HepG2 (cell line): ENCODE results near the gene EDC3. TPM values are rescaled to one million over a fixed set of nuclear protein-coding genes. Genes with fewer than 3 reads are reported as not detected.

Experiments
- ATAC-seq: fragments of 200-7000 bp; cut with Tn5 transposase; 3 replicates; pipeline ENCODE4 v1.9.1; 2020; ENCODE audit warnings: mild to moderate bottlenecking, moderate library complexity
- BruUV-seq: library from RNA; stranded (reverse); fragments of 400-500 nt; replicated peaks from 2 replicates; lab custom pipeline; 2021; lab: Mats Ljungman, UMichigan
- CTCF ChIA-PET: fragments of 300-600 bp; formaldehyde crosslinking; extraction: SDS; loops from one replicate; lab custom pipeline; 2021; ENCODE audit warnings: low total read pairs, inconsistent platforms, low intra/inter-chr PET ratio; lab: Yijun Ruan, JAX
- POLR2A ChIA-PET: fragments of 350-600 bp; sonication (Branson Sonifier 250); formaldehyde crosslinking; loops from one replicate; lab custom pipeline; 2020; ENCODE audit warnings: antibody characterized with exemption, inconsistent platforms; lab: Yijun Ruan, JAX
- DNase-seq: peaks from one replicate; pipeline ENCODE4 v3.0.0-alpha.2; 2015; ENCODE audit warnings: low spot score
- FAIRE-seq: peaks from 3 replicates; lab custom pipeline; 2011; peaks lifted over from hg19 to GRCh38; lab: Jason Lieb, UNC
- H2AFZ ChIP-seq: one replicate; pipeline ENCODE4 v1.6.1; 2011; ENCODE audit warnings: low read length, inconsistent platforms
- H3K27ac ChIP-seq: fragments of 300-600 bp; 3 replicates; pipeline ENCODE4 v1.8.0; 2011; ENCODE audit warnings: mixed run types, mild to moderate bottlenecking, mixed read lengths, low read length, inconsistent platforms; ENCODE audit not compliant: insufficient read depth; ENCODE audit errors: extremely low read length
- H3K27me3 ChIP-seq, 2 experiments: fragments of 200-600 bp in 1 of 2; 2 replicates in 1 of 2; 3 replicates in 1 of 2; pipeline versions ENCODE4 v1.6.0 to v1.8.0; 2011; ENCODE audit warnings: low read length in 2 of 2, mild to moderate bottlenecking in 2 of 2, moderate library complexity in 2 of 2, inconsistent platforms in 1 of 2; ENCODE audit not compliant: insufficient read depth in 2 of 2, control insufficient read depth in 1 of 2
- H3K36me3 ChIP-seq, 2 experiments: fragments of 200-600 bp in 1 of 2; replicated peaks in 1 of 2; 2 replicates in 1 of 2; 3 replicates in 1 of 2; pipeline versions ENCODE4 v1.5.1 to v1.8.0; 2011; ENCODE audit warnings: low read length in 2 of 2, inconsistent platforms in 1 of 2; ENCODE audit not compliant: insufficient read depth in 2 of 2, control insufficient read depth in 1 of 2
- H3K4me1 ChIP-seq: 2 replicates; pipeline ENCODE4 v1.5.1; 2012; ENCODE audit warnings: low read length, inconsistent platforms; ENCODE audit not compliant: insufficient read depth
- H3K4me2 ChIP-seq: 2 replicates; pipeline ENCODE4 v1.6.0; 2011; ENCODE audit warnings: low read depth, low read length, inconsistent platforms
- H3K4me3 ChIP-seq, 3 experiments: fragments of 200-600 bp in 1 of 3; sonication (generic), shearing (Covaris generic) in 1 of 3; replicated peaks in 1 of 3; 2 replicates each; pipeline ENCODE4 v1.5.1; 2011 to 2016; ENCODE audit warnings: low read length in 3 of 3, inconsistent platforms in 2 of 3, low read depth in 2 of 3, mild to moderate bottlenecking in 2 of 3, control low read depth in 1 of 3, mixed read lengths in 1 of 3; ENCODE audit not compliant: insufficient read depth in 1 of 3
- H3K79me2 ChIP-seq: one replicate; pipeline ENCODE4 v1.6.1; 2011; ENCODE audit warnings: low read length, inconsistent platforms; ENCODE audit not compliant: insufficient read depth
- H3K9ac ChIP-seq: 2 replicates; pipeline ENCODE4 v1.6.0; 2011; ENCODE audit warnings: mild to moderate bottlenecking, low read depth, low read length, inconsistent platforms; ENCODE audit not compliant: insufficient read depth
- H3K9me3 ChIP-seq: 2 replicates; pipeline ENCODE4 v1.5.1; 2012; ENCODE audit warnings: mild to moderate bottlenecking, low read length
- H4K20me1 ChIP-seq: 2 replicates; pipeline ENCODE4 v1.6.0; 2011; ENCODE audit warnings: inconsistent platforms, mild to moderate bottlenecking, low read length, moderate library complexity; ENCODE audit not compliant: insufficient read depth
- CEBPB ChIP-seq: IDR thresholded peaks from 2 replicates; pipeline ENCODE4 v1.6.1; 2011; ENCODE audit warnings: low read depth, low read length, improper control_type of control experiment, borderline replicate concordance
- HNF4G ChIP-seq, 2 experiments: sonication (generic) in 1 of 2; formaldehyde crosslinking in 1 of 2; IDR thresholded peaks; 2 replicates each; pipeline versions ENCODE4 v1.4.0 to v1.6.1; 2011 to 2020; ENCODE audit warnings: borderline replicate concordance in 2 of 2, low read depth in 2 of 2, mild to moderate bottlenecking in 2 of 2, low read length in 1 of 2, missing genetic modification reagents in 1 of 2, moderate library complexity in 1 of 2
- NFATC3 ChIP-seq: sonication (generic); formaldehyde crosslinking; IDR thresholded peaks from 2 replicates; pipeline ENCODE4 v1.5.1; 2020; ENCODE audit warnings: mild to moderate bottlenecking, missing genetic modification reagents
- SP5 ChIP-seq: IDR thresholded peaks from 2 replicates; pipeline ENCODE4 v1.6.1; 2016; ENCODE audit warnings: low read depth, borderline replicate concordance
- TBL1XR1 ChIP-seq: fragments of 150-350 bp; IDR thresholded peaks from 2 replicates; pipeline ENCODE4 v1.6.1; 2014; ENCODE audit warnings: borderline replicate concordance, low read length; ENCODE audit not compliant: partially characterized antibody
- TEAD2 ChIP-seq: sonication (generic); formaldehyde crosslinking; IDR thresholded peaks from 2 replicates; pipeline ENCODE4 v1.9.0; 2021; ENCODE audit warnings: missing genetic modification reagents
- ZNF317 ChIP-seq: sonication (generic); formaldehyde crosslinking; IDR thresholded peaks from 2 replicates; pipeline ENCODE4 v1.5.0; 2020; ENCODE audit warnings: mild to moderate bottlenecking, missing genetic modification reagents
- ZNF329 ChIP-seq: sonication (generic); formaldehyde crosslinking; IDR thresholded peaks from 2 replicates; pipeline ENCODE4 v1.9.0; 2021; ENCODE audit warnings: low read depth, mild to moderate bottlenecking, missing genetic modification reagents
- ZNF331 ChIP-seq: sonication (generic); formaldehyde crosslinking; IDR thresholded peaks from 2 replicates; pipeline ENCODE4 v1.4.0; 2020; ENCODE audit warnings: missing genetic modification reagents
- ZNF75D ChIP-seq: sonication (generic); formaldehyde crosslinking; IDR thresholded peaks from 2 replicates; pipeline ENCODE4 v1.8.1; 2023; ENCODE audit warnings: missing genetic modification reagents, mild to moderate bottlenecking, borderline replicate concordance
- ZNF839 ChIP-seq: sonication (generic); formaldehyde crosslinking; IDR thresholded peaks from 2 replicates; pipeline ENCODE4 v1.4.0; 2020; ENCODE audit warnings: missing genetic modification reagents, mild to moderate bottlenecking, borderline replicate concordance
- WGBS: methylation state at CpG from one replicate; pipeline ENCODE4 v1.1.6; 2017; ENCODE audit warnings: low lambda C conversion rate; 5-methylcytosine and 5-hydroxymethylcytosine counted together
- in situ Hi-C: cut with HindIII; loops from 2 replicates; pipeline ENCODE4 v1.10.0; 2017; ENCODE audit warnings: low pct_unique_long_range_greater_than_20kb; ENCODE audit not compliant: extremely low pct_ligation_motif_present
- intact Hi-C: fragments of 100-400 bp; cut with micrococcal nuclease; formaldehyde crosslinking; loops from one replicate; pipeline ENCODE4 v1.10.0; 2022; ENCODE audit not compliant: unreplicated experiment
- polyA plus RNA-seq, 8 experiments: library from polyadenylated mRNA; depleted of rRNA in 3 of 8; stranded (reverse) in 7 of 8; unstranded in 1 of 8; fragments of >200 nt; fragmentation: Illumina TruSeq in 4 of 8; extraction: Trizol in 4 of 8; gene quantifications; 2 replicates each; pipeline versions ENCODE4 v1.2.1 to v1.2.3, GENCODE V29; 2011 to 2016; ENCODE audit warnings: low read depth in 4 of 8, missing spikeins in 1 of 8, mixed read lengths in 1 of 8; ENCODE audit not compliant: insufficient read depth in 1 of 8
- total RNA-seq, 5 experiments: library from RNA; depleted of rRNA; stranded (reverse); fragments of >200 nt; fragmentation: Illumina TruSeq; extraction: Trizol; gene quantifications; 2 replicates each; pipeline ENCODE4 v1.2.3, GENCODE V29; 2016; ENCODE audit warnings: low read depth in 1 of 5
- TF ChIP-seq, protein P1 (sequence below): sonication (generic); formaldehyde crosslinking; IDR thresholded peaks from 2 replicates; pipeline ENCODE4 v1.5.0; 2020; ENCODE audit warnings: missing genetic modification reagents
- TF ChIP-seq, protein P2 (sequence below): sonication (generic); formaldehyde crosslinking; IDR thresholded peaks from 2 replicates; pipeline ENCODE4 v1.8.0; 2022; ENCODE audit warnings: missing genetic modification reagents, low read depth, mild to moderate bottlenecking, borderline replicate concordance
- TF ChIP-seq, protein P3 (sequence below): sonication (generic); formaldehyde crosslinking; IDR thresholded peaks from 2 replicates; pipeline ENCODE4 v1.4.0; 2020; ENCODE audit warnings: missing genetic modification reagents, borderline replicate concordance
- TF ChIP-seq, protein P4 (sequence below): IDR thresholded peaks from 2 replicates; pipeline ENCODE4 v1.6.1; 2016; ENCODE audit warnings: missing genetic modification reagents, missing compliant biosample characterization
- TF ChIP-seq, protein P5 (sequence below): sonication (generic); formaldehyde crosslinking; IDR thresholded peaks from 2 replicates; pipeline ENCODE4 v1.8.1; 2023; ENCODE audit warnings: mild to moderate bottlenecking, missing genetic modification reagents, borderline replicate concordance
- TF ChIP-seq, protein P6 (sequence below): sonication (generic); formaldehyde crosslinking; IDR thresholded peaks from 2 replicates; pipeline ENCODE4 v1.5.0; 2020; ENCODE audit warnings: missing genetic modification reagents

EDC3 gene
- total and polyA plus RNA-seq, 2 of the 13 experiments (the other 11 are each of a cell fraction or from before 2014, with no cell fraction given) = 17.4 to 32.0 TPM

DNA sequence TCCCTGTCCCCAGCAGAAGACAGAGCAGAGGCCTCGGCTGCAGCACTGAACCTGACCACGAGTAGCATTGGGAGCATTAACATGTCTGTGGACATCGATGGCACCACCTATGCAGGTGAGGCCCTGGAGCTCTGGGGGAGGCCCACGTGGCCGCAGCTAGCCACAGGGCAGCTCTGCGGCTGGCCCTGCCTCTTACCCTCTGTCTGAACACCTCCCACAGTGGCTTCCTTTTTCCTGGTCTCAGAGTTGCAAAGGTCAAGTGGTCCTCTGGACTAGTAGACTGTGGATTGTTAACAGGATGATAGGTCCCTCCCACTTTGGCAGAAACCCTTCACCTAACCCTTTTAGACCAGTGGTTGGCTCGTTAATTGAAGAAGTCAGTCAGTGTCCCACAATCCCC is 102.7 kb downstream of the EDC3 start:
- Histone ChIP-seq H3K27ac (peak overlapping the region; percentile 11), H3K9me3 (no peaks in the 10 kb centered on the region), H2AFZ (no peak overlapping the region), H3K4me2 (no peak overlapping the region), H3K9ac (no peak overlapping the region), H4K20me1 (no peaks in the 10 kb centered on the region), H3K27me3 (no peaks in the 10 kb centered on the region; a peak in 1 of 5 replicates), H3K4me1 (peaks cover 22% of the 10 kb centered on the region), H3K36me3 (peaks cover 11 to 18% of the 10 kb centered on the region in 2 experiments; a peak in 3 of 5 replicates), H3K79me2 (no peaks in the 10 kb centered on the region), H3K4me3 (no peak overlapping the region)
- ChIA-PET POLR2A (no interaction called here), CTCF (no interaction called here)
- no TSS peak for BruUV-seq
- DNase-seq (peak; percentile 32), FAIRE-seq (no peak), ATAC-seq (peak; percentile 39)
- 40% methylated on average over 1 of the region's 7 CpGs for WGBS
- intact Hi-C loops = no loop called here
- in situ Hi-C loops = no loop called here
- TF ChIP-seq CEBPB (no peak), SP5 (CRISPR knock-in tag) (no peak), NFATC3 (CRISPR knock-in tag) (no peak), ZNF839 (no peak), ZNF329 (CRISPR knock-in tag) (no peak), ZNF331 (CRISPR knock-in tag) (no peak), ZNF75D (CRISPR knock-in tag) (no peak), HNF4G (IDR thresholded peaks at IDR 0.05; ENCODE audit: borderline replicate concordance, low read depth, low read length) (0 out of 2 replicates have a peak, but pooled peaks have one; percentile 28), HNF4G (CRISPR knock-in tag; IDR thresholded peaks at IDR 0.05; ENCODE audit: borderline replicate concordance, low read depth) (no peak), TBL1XR1 (no peak), TEAD2 (CRISPR knock-in tag) (no peak), ZNF317 (no peak)
- TF ChIP-seq, protein P1, sequence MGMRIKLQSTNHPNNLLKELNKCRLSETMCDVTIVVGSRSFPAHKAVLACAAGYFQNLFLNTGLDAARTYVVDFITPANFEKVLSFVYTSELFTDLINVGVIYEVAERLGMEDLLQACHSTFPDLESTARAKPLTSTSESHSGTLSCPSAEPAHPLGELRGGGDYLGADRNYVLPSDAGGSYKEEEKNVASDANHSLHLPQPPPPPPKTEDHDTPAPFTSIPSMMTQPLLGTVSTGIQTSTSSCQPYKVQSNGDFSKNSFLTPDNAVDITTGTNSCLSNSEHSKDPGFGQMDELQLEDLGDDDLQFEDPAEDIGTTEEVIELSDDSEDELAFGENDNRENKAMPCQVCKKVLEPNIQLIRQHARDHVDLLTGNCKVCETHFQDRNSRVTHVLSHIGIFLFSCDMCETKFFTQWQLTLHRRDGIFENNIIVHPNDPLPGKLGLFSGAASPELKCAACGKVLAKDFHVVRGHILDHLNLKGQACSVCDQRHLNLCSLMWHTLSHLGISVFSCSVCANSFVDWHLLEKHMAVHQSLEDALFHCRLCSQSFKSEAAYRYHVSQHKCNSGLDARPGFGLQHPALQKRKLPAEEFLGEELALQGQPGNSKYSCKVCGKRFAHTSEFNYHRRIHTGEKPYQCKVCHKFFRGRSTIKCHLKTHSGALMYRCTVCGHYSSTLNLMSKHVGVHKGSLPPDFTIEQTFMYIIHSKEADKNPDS = no peak
- TF ChIP-seq, protein P2, sequence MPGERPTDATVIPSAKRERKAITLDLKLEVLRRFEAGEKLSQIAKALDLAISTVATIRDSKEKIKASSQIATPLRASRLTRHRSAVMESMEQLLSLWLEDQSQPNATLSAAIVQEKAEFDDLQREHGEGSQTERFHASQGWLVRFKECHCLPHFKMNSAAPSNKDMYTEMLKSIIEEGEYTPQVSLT (CRISPR knock-in tag) = no peak
- TF ChIP-seq, protein P3, sequence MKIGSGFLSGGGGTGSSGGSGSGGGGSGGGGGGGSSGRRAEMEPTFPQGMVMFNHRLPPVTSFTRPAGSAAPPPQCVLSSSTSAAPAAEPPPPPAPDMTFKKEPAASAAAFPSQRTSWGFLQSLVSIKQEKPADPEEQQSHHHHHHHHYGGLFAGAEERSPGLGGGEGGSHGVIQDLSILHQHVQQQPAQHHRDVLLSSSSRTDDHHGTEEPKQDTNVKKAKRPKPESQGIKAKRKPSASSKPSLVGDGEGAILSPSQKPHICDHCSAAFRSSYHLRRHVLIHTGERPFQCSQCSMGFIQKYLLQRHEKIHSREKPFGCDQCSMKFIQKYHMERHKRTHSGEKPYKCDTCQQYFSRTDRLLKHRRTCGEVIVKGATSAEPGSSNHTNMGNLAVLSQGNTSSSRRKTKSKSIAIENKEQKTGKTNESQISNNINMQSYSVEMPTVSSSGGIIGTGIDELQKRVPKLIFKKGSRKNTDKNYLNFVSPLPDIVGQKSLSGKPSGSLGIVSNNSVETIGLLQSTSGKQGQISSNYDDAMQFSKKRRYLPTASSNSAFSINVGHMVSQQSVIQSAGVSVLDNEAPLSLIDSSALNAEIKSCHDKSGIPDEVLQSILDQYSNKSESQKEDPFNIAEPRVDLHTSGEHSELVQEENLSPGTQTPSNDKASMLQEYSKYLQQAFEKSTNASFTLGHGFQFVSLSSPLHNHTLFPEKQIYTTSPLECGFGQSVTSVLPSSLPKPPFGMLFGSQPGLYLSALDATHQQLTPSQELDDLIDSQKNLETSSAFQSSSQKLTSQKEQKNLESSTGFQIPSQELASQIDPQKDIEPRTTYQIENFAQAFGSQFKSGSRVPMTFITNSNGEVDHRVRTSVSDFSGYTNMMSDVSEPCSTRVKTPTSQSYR = no peak
- TF ChIP-seq, protein P4, sequence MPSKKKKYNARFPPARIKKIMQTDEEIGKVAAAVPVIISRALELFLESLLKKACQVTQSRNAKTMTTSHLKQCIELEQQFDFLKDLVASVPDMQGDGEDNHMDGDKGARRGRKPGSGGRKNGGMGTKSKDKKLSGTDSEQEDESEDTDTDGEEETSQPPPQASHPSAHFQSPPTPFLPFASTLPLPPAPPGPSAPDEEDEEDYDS (CRISPR knock-in tag) = no peak
- TF ChIP-seq, protein P5, sequence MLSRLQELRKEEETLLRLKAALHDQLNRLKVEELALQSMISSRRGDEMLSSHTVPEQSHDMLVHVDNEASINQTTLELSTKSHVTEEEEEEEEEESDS (CRISPR knock-in tag) = no peak
- TF ChIP-seq, protein P6, sequence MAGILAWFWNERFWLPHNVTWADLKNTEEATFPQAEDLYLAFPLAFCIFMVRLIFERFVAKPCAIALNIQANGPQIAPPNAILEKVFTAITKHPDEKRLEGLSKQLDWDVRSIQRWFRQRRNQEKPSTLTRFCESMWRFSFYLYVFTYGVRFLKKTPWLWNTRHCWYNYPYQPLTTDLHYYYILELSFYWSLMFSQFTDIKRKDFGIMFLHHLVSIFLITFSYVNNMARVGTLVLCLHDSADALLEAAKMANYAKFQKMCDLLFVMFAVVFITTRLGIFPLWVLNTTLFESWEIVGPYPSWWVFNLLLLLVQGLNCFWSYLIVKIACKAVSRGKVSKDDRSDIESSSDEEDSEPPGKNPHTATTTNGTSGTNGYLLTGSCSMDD (CRISPR knock-in tag) = no peak
